Measurements from ENCODE around the gene MUTYH.

GRCh38 chr1:45378184-45378583, 37.9 kb upstream of the MUTYH start:
- TF ChIP-seq CTCF (conservative IDR thresholded peaks at IDR 0.05; ENCODE audit: low read depth, low read length) (no peak), EZH2 (IDR thresholded peaks at IDR 0.05; ENCODE audit: borderline replicate concordance, low read depth, low read length, poor library complexity, severe bottlenecking) (no peak)

Data from A673 (cell line).